Fibroblast of skin of right biceps (primary cell): Measurements from ENCODE around the gene RNF169.
"Not testable (repeated sequence)": the region's sequence is repeated elsewhere in the genome, so short reads cannot be mapped to it uniquely, and the experiment has no call there.

ENCODE experiments used
- DNase-seq: peaks from one replicate; pipeline ENCODE4 v3.0.0-alpha.2; 2013

The RNF169 gene

DNA sequence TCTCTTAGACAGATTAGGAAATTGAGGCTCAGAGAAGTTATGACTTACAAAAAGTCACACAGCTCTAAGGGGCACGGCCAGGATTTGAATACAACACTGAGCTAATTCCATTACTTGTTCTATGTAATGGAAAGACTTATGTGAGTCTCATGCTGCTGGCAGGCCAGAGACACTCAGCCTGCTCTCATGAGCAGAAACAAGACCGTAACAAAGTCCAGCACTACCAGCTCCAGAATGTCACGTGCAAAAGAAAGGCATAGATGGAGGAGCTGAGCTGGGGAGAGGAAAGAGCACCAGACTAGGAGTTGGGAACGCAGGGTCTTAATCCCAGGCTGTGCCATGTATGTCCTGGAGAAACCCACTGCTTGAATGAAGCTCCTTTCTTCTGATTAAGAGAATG, 19.3 kb upstream of the RNF169 start:
- DNase-seq: no peak

DNA sequence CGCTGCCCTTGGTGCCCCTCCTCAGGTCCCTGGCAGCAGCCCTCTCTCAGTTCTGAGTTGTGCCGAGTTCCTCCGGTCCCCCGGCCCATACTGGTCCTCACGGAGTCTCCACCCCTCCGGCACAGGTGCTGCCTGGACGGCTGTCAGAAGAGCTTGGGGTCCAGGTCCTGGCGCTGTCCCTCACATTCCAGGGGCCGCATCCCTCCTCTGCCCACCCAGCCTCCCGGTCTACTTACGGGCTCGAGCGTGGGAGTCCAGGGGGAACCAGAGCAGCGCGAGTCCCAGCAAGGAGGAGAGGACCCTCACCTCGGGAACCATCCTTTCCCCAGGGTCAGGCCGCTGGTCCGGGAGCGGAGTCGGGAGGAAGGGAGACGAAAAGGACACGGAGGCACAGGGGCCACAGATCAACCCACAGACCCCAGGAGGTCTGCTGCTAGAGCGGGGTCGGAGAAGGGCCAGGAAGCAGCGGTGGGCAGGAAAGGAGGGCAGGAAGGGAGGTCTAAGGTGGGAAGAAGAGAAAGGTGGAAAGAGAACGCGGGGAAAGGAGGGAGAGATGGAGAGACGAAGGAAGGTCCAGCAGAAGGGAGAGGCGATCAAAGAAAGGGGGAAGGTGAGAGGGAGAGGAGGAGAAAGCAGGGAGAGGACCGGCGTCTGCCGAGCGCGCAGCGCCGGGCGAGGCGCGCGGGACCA, 17.9 kb upstream of the RNF169 start:
- DNase-seq: no peak

- peak; percentile 24 for DNase-seq
Observed at GRCh38 chr11:74731301-74732094, 17.2 kb upstream of the RNF169 start, which contains the start of gene CHRDL2. Gene CHRDL2, minus strand, starts transcription at chr11:74731426. Its CDS starts 538 bp downstream, at chr11:74730888.

DNA sequence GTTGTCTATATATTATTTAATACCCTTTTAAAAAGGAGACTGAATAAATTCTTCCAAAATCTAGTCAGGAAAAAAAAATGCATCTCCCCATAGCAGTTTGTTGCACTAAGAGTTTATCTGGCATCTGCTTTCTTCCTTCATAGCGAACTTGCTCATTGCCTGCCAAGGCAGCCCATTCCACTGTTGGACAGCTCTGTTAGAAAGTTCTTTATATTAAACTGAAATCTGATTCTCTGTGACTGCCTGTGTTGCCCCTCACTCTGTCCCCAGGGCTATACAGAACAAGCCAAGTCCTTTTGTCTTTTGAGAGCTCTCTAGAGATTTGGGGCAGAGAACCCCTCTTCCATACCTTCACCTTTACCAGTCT, 14.1 kb upstream of the RNF169 start:
- DNase-seq: no peak

GRCh38 chr11:74735365-74735928, 13.2 kb upstream of the RNF169 start:
- no peak for DNase-seq

DNA sequence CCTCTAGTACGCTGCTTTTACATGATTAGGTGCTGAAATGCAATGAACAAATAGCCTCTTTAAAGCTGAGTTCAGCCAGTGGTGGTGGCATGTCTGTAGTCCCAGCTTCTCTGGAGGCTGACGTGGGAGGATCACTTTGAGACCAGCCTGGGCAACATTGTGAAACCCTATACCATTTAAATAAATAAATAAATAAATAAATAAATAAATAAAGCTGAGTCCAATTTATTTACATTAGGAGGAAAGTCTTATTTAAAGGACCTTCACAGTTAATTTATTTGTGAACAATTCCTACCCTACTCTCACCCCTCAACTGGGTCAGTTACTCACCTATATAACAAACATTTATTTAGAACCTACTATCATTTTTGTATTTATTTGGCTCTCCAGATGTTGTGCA, 12.6 kb upstream of the RNF169 start:
- no peak for DNase-seq

DNA sequence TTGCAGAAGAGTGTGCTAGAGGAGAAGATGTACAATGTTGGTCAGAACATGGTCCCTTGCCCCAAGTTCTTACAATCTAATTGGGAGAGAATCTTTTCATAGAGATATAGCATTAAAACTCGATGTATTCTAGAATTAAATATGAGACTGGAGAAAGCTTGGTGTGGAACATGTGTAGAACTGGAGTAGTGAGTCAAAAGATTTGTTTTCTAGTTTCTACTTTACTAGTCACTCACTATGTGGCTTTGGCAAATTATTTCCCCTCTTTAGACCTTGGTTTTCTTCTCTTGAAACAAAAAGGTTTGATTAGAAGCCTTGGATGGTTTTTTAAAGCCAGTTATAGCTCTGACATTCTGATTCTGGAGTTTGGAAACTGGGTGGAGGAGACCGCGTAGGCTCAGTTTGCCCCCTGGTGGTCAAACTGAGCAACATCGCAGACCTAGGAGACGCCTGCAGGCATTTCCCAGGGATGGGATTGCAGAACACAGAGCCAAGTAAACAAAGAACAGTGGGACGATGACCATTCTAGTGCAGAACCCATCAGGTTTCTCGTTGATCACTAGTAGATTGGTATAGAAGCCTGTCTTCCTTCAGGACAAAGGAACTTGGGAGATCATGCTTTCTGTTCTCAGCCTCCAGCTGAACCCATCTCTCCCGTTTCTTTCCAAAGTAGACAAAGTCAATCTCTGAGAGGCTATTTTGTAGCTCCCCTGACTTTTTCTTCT, 8.9 kb upstream of the RNF169 start:
- DNase-seq: peak; percentile 59

DNA sequence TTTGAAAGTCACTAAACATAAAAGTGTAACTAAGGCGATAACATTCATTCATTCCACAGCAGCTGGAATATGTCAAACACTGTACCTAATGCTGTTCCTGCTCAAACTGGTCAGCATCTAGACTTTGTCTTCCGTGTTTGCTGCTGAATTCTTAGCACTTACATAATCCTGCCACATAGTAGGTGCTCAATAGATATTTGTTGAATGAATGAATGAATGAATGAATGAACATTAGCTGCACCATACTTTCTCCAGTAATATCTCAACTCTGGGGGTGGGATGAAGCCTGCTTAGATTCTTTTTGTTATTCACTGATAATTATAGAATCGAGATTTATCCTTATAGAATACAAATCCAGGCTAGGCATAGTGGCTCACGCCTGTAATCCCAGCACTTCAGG, 6.6 kb upstream of the RNF169 start:
- no peak for DNase-seq

DNA sequence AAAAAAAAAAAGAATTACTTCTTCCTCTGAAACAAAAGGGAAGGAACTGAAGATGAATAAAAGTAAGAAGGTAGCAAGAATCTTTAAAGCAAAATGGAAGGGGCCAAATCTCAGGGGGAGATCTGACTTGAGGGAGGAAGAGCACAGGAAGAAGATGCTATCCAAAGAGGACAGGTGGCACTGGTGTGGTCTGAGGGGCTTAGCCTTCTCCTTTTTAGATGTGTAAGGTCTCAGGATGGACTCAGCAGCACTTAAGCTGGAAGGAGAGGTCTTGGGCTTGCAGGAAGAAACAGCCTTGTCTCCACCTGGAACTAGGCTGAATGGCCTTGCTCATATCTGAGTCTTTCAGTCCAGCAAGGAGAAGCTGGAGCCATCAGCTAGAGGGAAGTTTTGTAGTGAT, 5.0 kb upstream of the RNF169 start:
- DNase-seq: no peak

- no peak for DNase-seq
Observed at GRCh38 chr11:74744277-74744676, 4.4 kb upstream of the RNF169 start.

DNA sequence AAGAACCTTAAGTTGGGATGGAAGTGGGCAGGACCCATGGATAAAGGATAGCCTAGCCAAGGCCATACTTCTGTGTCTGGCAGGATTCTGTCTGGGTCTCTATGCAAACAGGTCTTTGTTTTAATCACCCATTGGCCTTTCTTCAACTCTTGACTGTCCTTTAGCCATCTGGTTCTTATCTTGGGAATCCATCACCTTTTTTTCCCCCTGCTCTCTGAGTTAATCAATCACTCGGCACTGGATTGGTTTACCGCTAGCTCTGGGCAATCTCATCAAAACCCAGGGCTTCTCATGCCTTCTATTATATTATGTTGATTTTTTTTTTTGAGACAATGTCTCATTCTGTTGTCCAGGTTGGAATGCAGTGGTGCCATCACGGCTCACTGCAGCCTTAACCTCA, 1.8 kb upstream of the RNF169 start:
- DNase-seq: no peak

- peak; percentile 48 for DNase-seq
Observed at GRCh38 chr11:74749127-74749964, 697 bp downstream of the RNF169 start.

DNA sequence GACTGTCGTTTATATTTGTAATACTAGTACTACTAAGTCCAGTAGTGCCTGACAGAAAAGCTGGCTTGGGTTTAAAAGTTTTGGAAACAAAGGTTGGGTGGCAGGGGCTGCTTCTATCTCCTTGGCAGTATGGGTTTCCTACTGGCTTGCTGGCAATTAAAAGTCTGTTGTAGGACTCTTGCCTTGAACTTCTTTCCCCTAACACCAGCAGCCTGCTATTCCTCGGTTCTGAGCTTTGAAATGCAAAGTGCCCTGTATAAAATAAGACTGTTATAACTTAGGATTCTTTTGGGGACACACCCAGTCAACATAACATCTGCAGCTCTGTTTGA, 1.3 kb downstream of the RNF169 start:
- no peak for DNase-seq

- DNase-seq: not testable (repeated sequence)
Observed at GRCh38 chr11:74750598-74750997, 1.9 kb downstream of the RNF169 start.

DNA sequence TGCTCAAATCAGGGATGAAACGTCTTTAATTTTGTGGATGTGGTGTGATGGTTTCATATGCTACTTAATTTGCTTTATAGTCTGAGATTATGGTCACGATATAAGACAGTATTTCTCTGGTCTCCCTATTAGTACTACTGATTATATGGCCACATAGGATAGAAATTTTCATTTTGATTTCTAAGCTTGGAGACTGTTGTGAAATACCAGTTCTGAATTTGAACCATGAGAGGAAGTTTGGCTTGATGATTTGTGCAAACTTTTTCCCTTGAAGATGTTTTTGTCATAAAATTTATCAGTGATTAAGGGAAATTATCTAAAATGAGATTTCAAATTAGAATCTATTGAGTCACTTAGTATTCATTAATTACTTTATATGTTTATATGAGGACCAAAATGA, 2.7 kb downstream of the RNF169 start:
- no peak for DNase-seq

- peak; percentile 93 for DNase-seq
Observed at GRCh38 chr11:74754507-74755252, 6.0 kb downstream of the RNF169 start.

- DNase-seq: no peak
Observed at GRCh38 chr11:74755395-74755995, 6.8 kb downstream of the RNF169 start.

DNA sequence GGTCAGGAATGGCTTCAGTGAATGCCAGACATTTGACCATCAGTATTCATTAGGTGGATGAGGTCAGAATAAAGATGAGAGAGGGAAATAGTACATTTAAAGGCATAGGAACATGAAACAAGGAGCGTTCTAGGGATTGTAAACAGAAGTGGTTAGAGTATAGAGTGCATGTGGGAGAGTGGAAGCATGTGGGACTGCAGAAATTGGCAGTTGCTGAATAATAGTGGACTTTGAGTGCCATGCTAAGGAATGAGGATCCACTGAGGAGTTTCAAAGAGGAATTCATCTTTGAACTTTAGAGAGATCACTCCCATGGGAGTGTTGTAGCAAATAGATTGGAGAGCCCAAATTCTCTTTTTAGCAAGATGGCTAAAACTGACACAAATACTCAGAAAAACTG, 7.9 kb downstream of the RNF169 start:
- DNase-seq: no peak

DNA sequence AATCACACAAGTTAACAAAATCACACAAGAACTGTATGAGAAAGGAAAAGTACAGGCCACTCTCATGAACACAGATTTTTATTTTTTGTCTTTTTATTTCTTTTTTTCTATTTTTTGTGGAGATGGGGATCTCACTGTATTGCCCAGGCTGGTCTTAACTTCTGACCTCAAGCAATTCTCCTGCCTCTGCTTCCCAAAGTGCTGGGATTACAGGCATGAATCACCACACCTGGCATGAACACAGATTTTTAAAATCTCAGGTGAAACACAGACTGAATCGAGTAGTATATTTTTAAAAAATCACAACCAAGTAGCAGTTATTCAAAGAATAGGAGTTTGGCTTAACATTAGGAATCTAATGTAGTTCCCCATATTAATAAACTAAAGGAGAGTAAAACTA, 18.3 kb downstream of the RNF169 start:
- DNase-seq: no peak

DNA sequence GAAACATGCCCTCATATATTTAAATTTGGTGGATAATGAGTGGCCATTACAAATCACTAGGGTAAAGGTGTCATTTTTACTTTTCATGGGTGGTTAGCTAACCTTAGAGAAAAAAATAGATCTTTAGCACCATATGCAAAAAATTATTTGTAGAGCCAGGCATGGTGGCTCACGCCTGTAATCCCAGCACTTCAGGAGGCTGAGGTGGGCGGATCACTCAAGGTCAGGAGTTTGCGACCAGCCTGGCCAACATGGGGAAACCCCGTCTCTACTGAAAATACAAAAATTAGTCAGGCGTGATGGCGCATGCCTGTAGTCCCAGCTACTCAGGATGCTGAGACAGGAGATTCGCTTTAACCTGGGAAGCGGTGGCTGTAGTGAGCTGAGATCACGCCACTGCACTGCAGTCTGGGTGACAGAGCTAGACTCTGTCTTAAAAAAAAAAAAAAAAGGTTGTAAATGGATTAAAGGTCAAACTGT, 19.6 kb downstream of the RNF169 start:
- not testable (repeated sequence) for DNase-seq

- DNase-seq: no peak
Observed at GRCh38 chr11:74769055-74769707, 20.5 kb downstream of the RNF169 start.
